AG04450 (cell line): ENCODE data around the gene EIF2B2. TPM values are rescaled to one million over a fixed set of nuclear protein-coding genes. Genes with fewer than 3 reads are reported as not detected.
A peak's percentile ranks its signal among the peaks of the same experiment; 100 is the strongest.

Source experiments
- CTCF ChIA-PET: fragments of 300-600, 350-600 bp; formaldehyde crosslinking; extraction: SDS; loops from one replicate; lab custom pipeline; 2022; ENCODE audit warnings: antibody characterized with exemption, inconsistent platforms; lab: Charles Lee
- POLR2A ChIA-PET: fragments of 350-600 bp; formaldehyde crosslinking; extraction: SDS; loops from one replicate; lab custom pipeline; 2021; ENCODE audit warnings: antibody characterized with exemption, inconsistent platforms; lab: Yijun Ruan, JAX
- DNase-seq: peaks from one replicate; pipeline ENCODE4 v3.0.0-alpha.2; 2011; ENCODE audit warnings: low read depth, low spot score
- H3K27ac ChIP-seq: one replicate; pipeline ENCODE4 v1.5.1; 2012; ENCODE audit warnings: low read depth, low read length, control low read depth
- H3K27me3 ChIP-seq: one replicate; pipeline ENCODE4 v1.6.0; 2012; ENCODE audit warnings: low read length; ENCODE audit not compliant: control insufficient read depth, insufficient read depth
- H3K4me3 ChIP-seq: 2 replicates; pipeline ENCODE4 v1.5.1; 2011; ENCODE audit warnings: mild to moderate bottlenecking, low read depth, low read length, control low read depth
- H3K9me3 ChIP-seq: 2 replicates; pipeline ENCODE4 v1.5.1; 2012; ENCODE audit warnings: low read length; ENCODE audit not compliant: control insufficient read depth, insufficient read depth
- polyA plus RNA-seq: library from polyadenylated mRNA; depleted of rRNA; stranded (reverse); fragments of >200 nt; gene quantifications from 2 replicates; pipeline ENCODE4 v1.2.3, GENCODE V29; 2011
- TF ChIP-seq, protein P1 (sequence below): IDR thresholded peaks from 2 replicates; pipeline ENCODE4 v1.5.1; 2011; ENCODE audit warnings: low read depth, low read length, control low read depth, inconsistent platforms

Gene EIF2B2
- polyA plus RNA-seq, 1 experiment = 82.5 TPM

DNA sequence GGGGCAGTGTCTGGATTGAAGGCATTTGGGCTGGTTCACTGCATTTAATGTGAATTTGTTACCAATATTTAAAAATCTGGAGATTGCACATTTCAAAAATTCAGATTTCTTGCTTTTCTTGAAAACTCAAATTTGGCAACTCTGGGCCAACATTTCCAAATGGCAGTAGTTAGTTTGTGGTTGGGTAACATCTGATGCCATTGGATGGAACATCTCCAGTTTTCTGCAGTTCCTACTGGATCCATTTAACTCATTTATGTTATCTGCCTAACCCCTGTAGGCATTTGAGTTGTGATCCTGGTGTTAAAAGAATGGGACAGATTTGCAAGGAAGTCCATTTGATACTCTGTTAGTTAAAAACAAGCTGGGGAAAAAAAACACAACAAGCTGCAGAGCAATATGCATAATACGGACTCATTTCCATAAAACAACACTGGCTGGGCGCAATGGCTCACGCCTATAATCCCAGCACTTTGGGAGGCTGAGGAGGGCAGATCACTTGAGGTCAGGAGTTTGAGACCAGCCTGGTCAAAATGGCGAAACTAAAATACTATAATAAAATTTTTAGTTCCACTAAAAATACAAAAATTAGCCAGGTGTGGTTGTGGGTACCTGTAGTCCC is 7.9 kb downstream of the EIF2B2 start:
- Histone ChIP-seq H3K27ac (no peak overlapping the region), H3K27me3 (no peaks in the 10 kb centered on the region), H3K9me3 (no peaks in the 10 kb centered on the region), H3K4me3 (no peak overlapping the region)
- no peak for DNase-seq
- POLR2A ChIA-PET = no interaction called here
- CTCF ChIA-PET = interaction anchor here (1.1 to 1.5 kb wide), 2 partner anchors 78 to 105 kb away, joined by 3 read pairs; no protein-coding TSS in a partner anchor
- TF ChIP-seq, protein P1, sequence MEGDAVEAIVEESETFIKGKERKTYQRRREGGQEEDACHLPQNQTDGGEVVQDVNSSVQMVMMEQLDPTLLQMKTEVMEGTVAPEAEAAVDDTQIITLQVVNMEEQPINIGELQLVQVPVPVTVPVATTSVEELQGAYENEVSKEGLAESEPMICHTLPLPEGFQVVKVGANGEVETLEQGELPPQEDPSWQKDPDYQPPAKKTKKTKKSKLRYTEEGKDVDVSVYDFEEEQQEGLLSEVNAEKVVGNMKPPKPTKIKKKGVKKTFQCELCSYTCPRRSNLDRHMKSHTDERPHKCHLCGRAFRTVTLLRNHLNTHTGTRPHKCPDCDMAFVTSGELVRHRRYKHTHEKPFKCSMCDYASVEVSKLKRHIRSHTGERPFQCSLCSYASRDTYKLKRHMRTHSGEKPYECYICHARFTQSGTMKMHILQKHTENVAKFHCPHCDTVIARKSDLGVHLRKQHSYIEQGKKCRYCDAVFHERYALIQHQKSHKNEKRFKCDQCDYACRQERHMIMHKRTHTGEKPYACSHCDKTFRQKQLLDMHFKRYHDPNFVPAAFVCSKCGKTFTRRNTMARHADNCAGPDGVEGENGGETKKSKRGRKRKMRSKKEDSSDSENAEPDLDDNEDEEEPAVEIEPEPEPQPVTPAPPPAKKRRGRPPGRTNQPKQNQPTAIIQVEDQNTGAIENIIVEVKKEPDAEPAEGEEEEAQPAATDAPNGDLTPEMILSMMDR = no peak

- DNase-seq = no peak
- POLR2A ChIA-PET = interaction anchor here (0.5 to 0.6 kb wide), 3 partner anchors 43 to 445 kb away, joined by 3 to 7 read pairs (median 4); no protein-coding TSS in a partner anchor
- H3K4me3 ChIP-seq = no peak overlapping the region; the same call in 1 of the 2 replicates
- CTCF ChIA-PET = interaction anchor here (0.6 to 1.5 kb wide), 3 partner anchors 12 to 78 kb away, joined by 3 to 4 read pairs (median 3); no protein-coding TSS in a partner anchor
- TF ChIP-seq, protein P1 = no peak
- H3K27me3 ChIP-seq = no peaks in the 10 kb centered on the region
- no peaks in the 10 kb centered on the region for H3K9me3 ChIP-seq
- peak overlapping the region; percentile 66 for H3K27ac ChIP-seq
These were observed 8.8 kb downstream of the EIF2B2 start for GRCh38 chr14:75011356-75011994.

DNA sequence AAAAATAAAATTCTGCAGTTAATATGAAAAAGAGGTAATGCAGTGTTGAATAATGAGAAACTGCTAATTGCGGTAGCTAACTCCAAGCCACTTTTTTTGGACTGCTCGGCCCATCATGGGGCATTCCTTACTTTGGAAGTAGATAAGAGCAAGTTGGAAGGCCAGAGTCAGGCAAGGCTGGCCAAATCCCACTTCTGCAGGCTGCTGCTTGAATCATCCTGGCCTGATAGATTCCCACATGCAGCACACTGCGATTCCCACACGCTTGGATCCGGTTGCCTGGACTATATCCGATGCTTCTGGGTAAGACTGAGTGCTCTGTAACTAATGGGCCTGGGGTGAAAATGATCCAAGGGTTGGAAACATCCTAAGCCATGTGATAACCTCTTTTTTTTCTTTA is 10.6 kb downstream of the EIF2B2 start:
- ChIA-PET POLR2A (no interaction called here), CTCF (interaction anchor here (1.0 to 1.4 kb wide), 3 partner anchors 10 to 108 kb away, joined by 3 to 5 read pairs (median 4); no protein-coding TSS in a partner anchor)
- Histone ChIP-seq H3K27me3 (no peaks in the 10 kb centered on the region), H3K4me3 (no peak overlapping the region), H3K27ac (no peak overlapping the region), H3K9me3 (no peaks in the 10 kb centered on the region)
- no peak for DNase-seq
- TF ChIP-seq, protein P1 = no peak

- CTCF ChIA-PET = interaction anchor here (1.0 kb wide), 1 partner anchor 73 kb away, joined by 3 read pairs; no protein-coding TSS in a partner anchor
- no peak for DNase-seq
- Histone ChIP-seq H3K27me3 (no peaks in the 10 kb centered on the region), H3K27ac (no peak overlapping the region), H3K9me3 (no peaks in the 10 kb centered on the region), H3K4me3 (no peak overlapping the region)
- TF ChIP-seq, protein P1 = no peak
- POLR2A ChIA-PET = no interaction called here
These were observed 12.8 kb downstream of the EIF2B2 start for GRCh38 chr14:75015496-75015895.

DNA sequence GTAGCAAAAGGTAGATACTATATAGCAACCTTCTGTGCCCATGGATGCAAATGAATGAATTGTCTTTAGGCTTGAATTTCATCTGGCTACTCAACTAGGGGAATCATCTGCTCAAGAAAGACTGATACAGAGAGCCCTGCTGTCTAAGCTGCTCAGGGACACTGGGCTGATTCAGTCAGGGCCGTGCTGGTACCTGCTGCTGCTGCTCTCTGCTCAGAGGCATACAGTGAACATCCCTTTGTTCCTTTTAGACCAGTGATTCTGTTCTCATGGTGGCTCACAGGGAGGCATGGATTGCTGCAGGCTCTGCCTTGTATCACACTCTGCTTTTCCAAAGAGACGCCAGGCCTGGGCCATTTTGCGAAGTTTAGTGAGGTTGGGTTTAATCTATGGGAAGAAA is 14.1 kb downstream of the EIF2B2 start:
- DNase-seq = no peak
- ChIA-PET POLR2A (no interaction called here), CTCF (interaction anchor here (0.7 to 1.0 kb wide), 2 partner anchors 47 to 71 kb away, joined by 3 read pairs; partner anchors contain the start of gene ACYP1)
- H3K9me3 ChIP-seq = no peaks in the 10 kb centered on the region
- TF ChIP-seq, protein P1 = no peak
- no peak overlapping the region for H3K27ac ChIP-seq
- H3K4me3 ChIP-seq = no peak overlapping the region
- no peaks in the 10 kb centered on the region for H3K27me3 ChIP-seq
